GM12874 (cell line): Measurements from ENCODE around the gene ATP5IF1.

Source experiments
- CTCF ChIP-seq: IDR thresholded peaks from 2 replicates; pipeline ENCODE4 v1.5.1; 2011; ENCODE audit warnings: low read depth, mild to moderate bottlenecking, control low read depth, low read length, moderate library complexity; ENCODE audit not compliant: insufficient read depth

ATP5IF1 gene

DNA sequence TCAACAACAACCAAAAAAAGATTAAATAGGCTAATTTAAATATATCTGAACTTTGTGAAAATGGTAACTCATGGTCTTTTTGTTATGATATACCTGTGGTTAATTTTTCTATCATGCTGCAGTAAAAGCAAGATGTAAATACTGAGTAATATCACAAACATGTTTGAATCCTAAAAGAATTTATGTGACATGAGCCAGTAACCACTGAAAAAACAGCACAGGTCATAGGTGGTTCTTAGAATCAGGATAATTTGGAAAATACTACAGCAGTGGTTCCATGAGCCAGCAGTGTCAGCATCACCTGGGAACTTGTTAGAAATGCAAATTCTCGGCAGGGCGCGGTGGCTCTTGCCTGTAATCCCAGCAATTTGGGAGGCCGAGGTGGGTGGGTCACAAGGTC lies 4.1 kb downstream of the ATP5IF1 start:
- no peak for TF ChIP-seq CTCF

DNA sequence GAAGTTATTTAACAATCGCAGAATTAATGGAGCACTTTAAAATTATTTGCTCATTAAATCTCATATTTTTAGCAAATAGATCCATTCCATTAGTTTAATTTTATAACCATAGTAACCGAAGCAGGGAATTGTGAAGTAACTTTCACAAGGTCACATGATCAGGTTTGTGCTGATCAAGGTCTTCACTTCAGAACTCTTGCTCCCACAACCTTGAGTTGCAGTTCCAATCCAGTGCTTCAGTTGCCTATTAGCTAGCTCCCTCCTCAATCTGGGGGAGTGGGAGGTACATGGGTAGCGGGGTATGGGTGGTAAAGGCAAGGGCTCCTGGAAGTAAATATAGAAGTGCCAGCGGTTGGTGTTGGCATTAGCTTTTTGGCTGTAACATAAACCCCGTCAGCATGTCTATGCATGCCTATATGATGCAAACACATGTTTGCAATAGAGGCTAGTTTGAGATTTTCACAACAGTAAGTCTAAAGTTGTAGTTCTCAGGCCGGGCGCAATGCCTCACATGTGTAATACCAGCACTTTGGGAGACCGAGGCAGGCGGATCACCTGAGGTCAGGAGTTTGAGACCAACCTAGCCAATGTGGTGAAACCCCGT lies 5.8 kb downstream of the ATP5IF1 start:
- TF ChIP-seq CTCF, result no peak

- no peak for TF ChIP-seq CTCF
Observed at GRCh38 chr1:28243685-28244311, 7.9 kb downstream of the ATP5IF1 start.

DNA sequence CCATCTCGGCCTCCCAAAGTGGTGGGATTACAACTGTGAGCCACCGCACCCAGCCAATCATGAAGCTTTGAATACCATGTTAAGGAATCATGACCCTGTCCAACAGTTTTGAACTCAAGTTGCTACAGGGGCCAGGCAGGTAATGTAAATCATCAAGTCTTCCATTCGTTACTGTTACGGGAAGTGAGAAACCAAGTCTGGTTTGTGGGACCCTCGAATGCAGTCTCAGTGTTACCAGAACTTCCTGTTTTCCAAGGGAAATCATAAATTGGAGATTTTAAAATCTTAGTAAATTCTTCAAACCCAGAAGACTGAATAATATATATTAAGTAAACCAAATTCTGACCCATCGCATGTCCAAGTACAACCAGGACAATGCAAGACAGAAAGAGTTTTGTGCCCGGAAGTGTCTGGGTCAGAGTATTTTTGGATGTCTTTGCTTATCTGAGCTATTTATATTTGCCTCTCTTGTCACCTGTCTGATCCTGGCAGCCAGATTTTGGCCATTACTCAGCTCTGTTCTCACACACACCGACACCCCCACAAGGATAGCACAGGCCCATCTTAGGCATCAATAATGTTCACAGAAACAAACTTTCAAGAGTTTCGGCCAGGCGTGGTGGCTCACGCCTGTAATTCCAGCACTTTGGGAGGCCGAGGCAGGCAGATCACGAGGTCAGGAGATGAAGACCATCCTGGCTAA lies 8.8 kb downstream of the ATP5IF1 start:
- TF ChIP-seq CTCF, result no peak

GRCh38 chr1:28246427-28246832 lies 10.5 kb downstream of the ATP5IF1 start:
- no peak for TF ChIP-seq CTCF

DNA sequence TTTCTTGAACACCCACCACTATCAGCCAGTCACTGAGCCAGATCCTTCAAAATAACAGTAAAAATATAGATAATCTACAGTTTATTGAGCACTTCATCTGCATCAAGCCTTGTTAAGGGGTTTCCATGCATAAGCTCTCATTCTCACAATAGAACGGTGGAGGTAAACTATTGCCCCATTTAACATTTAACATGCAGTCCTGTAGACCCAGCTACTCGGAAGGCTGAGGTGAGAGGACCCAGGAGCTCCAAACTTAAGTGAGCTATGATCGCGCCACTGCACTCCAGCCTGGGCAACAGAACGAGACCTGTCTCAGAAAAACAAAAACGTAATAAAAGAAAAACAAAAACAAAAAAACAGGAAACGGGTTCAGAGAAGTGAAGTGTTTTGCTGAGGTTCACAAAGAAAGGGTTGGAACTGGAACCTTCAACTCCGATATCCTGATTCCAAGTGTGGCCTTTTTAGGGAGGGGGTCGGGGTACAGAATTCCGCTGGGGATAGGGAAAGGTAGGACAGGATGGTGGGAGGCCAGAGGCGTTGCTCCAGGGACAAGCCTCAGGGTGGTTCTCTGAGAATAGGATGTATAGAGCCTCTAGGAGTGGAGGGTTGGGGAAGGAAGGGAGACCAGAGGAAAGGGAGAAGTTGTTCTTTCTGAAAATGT lies 11.8 kb downstream of the ATP5IF1 start:
- no peak for TF ChIP-seq CTCF
